ENCODE measurements around the gene IL13RA1. TPM values are rescaled to one million over a fixed set of nuclear protein-coding genes. Genes with fewer than 3 reads are reported as not detected.

IL13RA1 gene
- total RNA-seq = 18.7 and 43.9 TPM in 2 replicates

DNA sequence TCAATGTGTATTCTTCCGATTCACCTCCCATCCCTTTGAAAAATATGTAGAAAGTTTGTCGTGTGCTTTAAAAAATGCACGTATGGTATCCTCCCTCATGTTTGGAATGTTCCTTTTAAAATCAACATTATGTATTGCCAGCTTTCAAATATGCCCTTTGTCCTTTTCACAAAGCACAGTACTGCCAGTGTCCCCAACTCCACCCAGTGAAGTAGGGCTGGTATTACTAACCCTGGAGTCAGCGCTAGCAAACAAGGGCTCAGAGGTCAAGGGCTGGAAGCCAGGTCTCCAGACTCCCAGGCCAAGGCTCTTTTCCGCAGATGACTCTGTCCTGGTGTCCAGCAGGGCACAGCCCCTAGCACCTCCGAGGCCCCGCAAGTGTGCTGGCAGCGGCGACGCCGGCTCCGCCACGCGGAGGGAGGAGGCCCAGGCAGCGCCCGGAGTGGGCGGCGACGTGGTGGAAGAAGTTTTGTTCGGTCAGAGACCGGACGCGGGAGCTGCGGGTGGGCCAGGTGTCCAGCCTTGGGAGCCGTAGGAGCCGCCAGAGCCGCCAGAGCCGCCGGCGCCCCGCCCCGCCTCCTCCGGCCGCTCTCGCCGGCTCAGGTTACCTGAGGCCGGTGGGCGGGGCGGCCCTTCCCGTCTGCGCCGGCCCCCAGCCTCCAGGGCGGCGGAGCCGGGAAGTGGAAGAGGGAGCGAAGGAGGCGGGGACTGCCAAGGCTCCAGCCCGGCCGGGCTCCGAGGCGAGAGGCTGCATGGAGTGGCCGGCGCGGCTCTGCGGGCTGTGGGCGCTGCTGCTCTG, at the start of gene IL13RA1:
TSS of gene IL13RA1 (plus strand) at position 720 of the 799 bp plus-strand sequence. CDS start at position 753, 33 bp downstream.

DNA sequence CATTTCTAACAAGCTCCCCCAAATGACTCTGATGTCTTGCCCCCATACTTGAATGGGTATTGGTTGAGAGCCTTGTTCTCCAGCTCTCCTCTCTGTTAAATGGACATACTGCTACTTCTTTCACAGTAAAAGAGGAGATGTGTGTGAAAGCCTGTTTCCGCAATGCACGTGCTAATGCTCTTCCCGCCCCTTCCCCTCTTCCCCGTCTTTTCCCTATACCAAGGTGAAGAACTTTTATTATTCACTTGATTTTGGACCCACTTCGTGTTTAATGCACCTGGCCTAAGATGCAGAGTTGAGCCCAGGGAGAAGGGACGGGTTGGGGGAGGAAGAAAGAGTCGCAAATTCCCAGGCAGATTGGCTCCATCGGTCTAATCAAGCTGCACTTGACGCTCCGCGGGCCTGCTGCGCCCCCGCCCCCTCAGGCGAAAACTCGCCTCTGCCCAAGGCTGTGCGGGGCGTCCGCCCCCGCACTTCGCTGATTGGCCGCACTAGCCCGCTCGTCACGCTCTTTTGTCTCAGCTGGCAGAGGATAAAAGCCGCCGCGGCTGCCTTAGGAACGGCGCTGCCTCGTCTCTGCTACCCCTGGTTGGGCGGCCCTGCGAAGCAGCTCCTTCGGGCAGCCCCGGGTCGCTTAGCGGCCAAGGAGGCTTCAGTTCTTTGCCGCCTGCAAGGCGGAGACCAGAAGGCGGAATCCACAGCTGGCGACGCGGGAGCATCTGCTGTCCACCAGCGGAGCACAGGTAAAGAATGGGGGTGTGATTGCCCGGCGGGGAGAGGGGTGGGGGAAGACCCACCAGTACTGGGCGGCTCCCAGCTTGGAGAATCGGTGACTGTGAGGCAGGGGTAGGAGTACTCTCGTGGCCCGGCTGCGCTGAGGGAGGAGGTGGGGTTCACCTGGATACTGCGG, 96.1 kb downstream of the IL13RA1 start, which contains the start of gene ZCCHC12:
TSS of gene ZCCHC12 (plus strand) at position 562 of the 910 bp plus-strand sequence. CDS start 1,421 bp downstream, outside the sequence.

Other genes with a start within 250 kb of the IL13RA1 start
- gene DOCK11, start 231.8 kb upstream of the IL13RA1 start, total RNA-seq = 4.4 and 12.5 TPM in 2 replicates
- 0.13 TPM in 1 of 2 replicates, not detected in the other for gene ZCCHC12, start 96.2 kb downstream of the IL13RA1 start, total RNA-seq
- 1.6 and 1.9 TPM in 2 replicates for gene LONRF3, start 247.0 kb downstream of the IL13RA1 start, total RNA-seq

Measured in mesangial cell (primary cell).